Measurements from ENCODE around the gene PAPPA.

DNA sequence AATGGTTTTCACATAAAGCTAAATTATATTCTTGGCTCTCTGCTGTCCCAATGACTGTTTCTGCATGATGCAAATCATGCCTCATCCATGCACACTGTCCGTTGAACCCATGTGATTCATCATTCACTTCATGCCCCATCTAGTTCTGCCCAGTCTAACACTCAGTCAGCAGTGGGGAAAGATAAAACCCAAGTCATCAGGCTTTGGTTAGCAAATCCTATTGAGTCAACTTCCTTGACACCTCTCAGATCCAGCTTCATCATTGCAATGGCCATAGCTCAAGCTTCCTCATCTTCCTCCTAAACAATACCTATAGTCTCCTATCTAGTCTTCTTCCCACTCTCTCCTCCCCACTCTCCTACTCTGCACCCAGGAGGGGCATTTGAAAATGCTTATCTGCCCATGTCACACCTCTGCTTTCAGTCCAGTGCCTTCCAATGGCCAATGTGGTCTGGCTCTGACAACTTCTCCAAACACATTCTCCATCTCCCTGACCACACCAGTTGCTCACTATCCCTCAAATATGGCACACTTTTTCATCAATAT is 267.5 kb downstream of the PAPPA start:
- TF ChIP-seq POLR2A (IDR thresholded peaks at IDR 0.05) = no peak
- TF ChIP-seq, protein P1, sequence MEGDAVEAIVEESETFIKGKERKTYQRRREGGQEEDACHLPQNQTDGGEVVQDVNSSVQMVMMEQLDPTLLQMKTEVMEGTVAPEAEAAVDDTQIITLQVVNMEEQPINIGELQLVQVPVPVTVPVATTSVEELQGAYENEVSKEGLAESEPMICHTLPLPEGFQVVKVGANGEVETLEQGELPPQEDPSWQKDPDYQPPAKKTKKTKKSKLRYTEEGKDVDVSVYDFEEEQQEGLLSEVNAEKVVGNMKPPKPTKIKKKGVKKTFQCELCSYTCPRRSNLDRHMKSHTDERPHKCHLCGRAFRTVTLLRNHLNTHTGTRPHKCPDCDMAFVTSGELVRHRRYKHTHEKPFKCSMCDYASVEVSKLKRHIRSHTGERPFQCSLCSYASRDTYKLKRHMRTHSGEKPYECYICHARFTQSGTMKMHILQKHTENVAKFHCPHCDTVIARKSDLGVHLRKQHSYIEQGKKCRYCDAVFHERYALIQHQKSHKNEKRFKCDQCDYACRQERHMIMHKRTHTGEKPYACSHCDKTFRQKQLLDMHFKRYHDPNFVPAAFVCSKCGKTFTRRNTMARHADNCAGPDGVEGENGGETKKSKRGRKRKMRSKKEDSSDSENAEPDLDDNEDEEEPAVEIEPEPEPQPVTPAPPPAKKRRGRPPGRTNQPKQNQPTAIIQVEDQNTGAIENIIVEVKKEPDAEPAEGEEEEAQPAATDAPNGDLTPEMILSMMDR (IDR thresholded peaks at IDR 0.05) = no peak
